Choroid plexus epithelial cell (primary cell): ENCODE results near the gene HOXB4.

ENCODE experiments used
- DNase-seq: peaks from one replicate; pipeline ENCODE4 v3.0.0-alpha.2; 2010; ENCODE audit warnings: low read depth
- H3K4me3 ChIP-seq: 2 replicates; pipeline ENCODE4 v1.5.1; 2011; ENCODE audit warnings: low read depth, mild to moderate bottlenecking, control low read depth, low read length, moderate library complexity
- TF ChIP-seq, protein P1 (sequence below): conservative IDR thresholded peaks from 2 replicates; pipeline ENCODE4 v1.5.1; 2011; ENCODE audit warnings: low read depth, mild to moderate bottlenecking, control low read depth, inconsistent platforms, low read length, moderate library complexity

The HOXB4 gene

DNA sequence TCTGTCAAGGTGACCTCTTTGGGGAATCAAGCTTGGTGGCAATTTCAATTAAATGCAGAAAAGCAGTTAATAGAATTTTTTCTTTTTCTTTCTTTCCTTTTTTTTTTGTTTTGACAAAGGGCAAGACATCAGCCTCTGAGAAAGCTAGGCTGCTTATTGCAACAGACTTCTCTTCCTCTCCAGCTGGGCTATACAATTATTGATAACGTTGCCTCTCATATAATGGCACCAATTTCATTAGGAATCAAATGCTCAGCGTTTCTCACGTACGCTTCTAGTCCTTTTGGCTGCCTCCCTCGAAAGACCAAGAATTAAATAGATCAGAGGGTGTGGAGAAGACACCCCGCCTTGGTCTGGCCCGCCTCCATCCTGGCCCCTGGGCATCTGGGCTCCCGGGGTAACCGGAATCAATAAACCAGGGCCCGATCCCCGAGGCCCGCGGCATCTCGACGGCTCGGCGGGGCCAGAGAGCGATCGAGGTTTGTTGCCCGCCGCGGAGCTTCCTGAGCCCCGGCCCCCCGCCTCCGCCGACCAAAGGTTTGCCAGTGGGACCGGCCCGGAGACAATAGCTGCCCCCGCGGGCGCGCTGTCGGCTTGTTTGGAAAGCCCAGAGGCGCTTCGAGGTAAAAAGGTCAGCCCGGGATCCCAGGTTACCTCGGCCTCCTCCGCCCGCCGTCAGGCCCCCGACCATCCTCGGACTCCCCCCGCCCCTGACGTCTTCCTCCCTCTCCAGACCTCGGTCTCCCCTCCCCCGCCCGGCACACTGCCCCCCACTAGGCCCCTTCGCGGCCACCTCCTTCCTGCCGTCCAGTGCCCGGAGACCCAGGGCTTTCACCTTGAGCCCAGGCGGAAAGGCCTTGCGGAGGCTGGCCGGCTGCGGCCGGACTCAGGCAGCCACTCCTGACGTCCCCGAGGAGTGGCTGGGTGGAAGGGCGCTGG lies 51.3 kb downstream of the HOXB4 start:
- no peak for DNase-seq
- TF ChIP-seq, protein P1, sequence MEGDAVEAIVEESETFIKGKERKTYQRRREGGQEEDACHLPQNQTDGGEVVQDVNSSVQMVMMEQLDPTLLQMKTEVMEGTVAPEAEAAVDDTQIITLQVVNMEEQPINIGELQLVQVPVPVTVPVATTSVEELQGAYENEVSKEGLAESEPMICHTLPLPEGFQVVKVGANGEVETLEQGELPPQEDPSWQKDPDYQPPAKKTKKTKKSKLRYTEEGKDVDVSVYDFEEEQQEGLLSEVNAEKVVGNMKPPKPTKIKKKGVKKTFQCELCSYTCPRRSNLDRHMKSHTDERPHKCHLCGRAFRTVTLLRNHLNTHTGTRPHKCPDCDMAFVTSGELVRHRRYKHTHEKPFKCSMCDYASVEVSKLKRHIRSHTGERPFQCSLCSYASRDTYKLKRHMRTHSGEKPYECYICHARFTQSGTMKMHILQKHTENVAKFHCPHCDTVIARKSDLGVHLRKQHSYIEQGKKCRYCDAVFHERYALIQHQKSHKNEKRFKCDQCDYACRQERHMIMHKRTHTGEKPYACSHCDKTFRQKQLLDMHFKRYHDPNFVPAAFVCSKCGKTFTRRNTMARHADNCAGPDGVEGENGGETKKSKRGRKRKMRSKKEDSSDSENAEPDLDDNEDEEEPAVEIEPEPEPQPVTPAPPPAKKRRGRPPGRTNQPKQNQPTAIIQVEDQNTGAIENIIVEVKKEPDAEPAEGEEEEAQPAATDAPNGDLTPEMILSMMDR, result no peak
- H3K4me3 ChIP-seq, result no peak overlapping the region
